ENCODE data around the gene LRRN2.
"Not testable (repeated sequence)": the region's sequence is repeated elsewhere in the genome, so short reads cannot be mapped to it uniquely, and the experiment has no call there.

Gene LRRN2

GRCh38 chr1:204575221-204576190 is 110.0 kb downstream of the LRRN2 start:
- DNase-seq (ENCODE audit: low read depth in 2 of 2) = no peak

GRCh38 chr1:204574865-204575163 is 110.7 kb downstream of the LRRN2 start:
- DNase-seq (ENCODE audit: low read depth in 2 of 2) = no peak

GRCh38 chr1:204574016-204574864 is 111.3 kb downstream of the LRRN2 start:
- no peak for DNase-seq (ENCODE audit: low read depth in 2 of 2)

- no peak for DNase-seq (ENCODE audit: low read depth in 2 of 2)
These were observed 112.3 kb downstream of the LRRN2 start for GRCh38 chr1:204572923-204573922.

GRCh38 chr1:204571631-204572030 is 113.9 kb downstream of the LRRN2 start:
- DNase-seq (ENCODE audit: low read depth in 2 of 2) = no peak

GRCh38 chr1:204571128-204571527 is 114.4 kb downstream of the LRRN2 start:
- no peak for DNase-seq (ENCODE audit: low read depth in 2 of 2)

GRCh38 chr1:204570021-204570420 is 115.5 kb downstream of the LRRN2 start:
- DNase-seq (ENCODE audit: low read depth in 2 of 2) = not testable (repeated sequence)

GRCh38 chr1:204569478-204569877 is 116.1 kb downstream of the LRRN2 start:
- DNase-seq (ENCODE audit: low read depth in 2 of 2) = no peak

- DNase-seq (ENCODE audit: low read depth in 2 of 2) = no peak
These were observed 116.8 kb downstream of the LRRN2 start for GRCh38 chr1:204568576-204569315.

All from stimulated activated CD4-positive, alpha-beta T cell treated with anti-CD3 and anti-CD28 coated beads, Interleukin-15, amount 100 ng/mL, for 48 hours (primary cell).